ENCODE measurements around the gene POMGNT2.

POMGNT2 gene

DNA sequence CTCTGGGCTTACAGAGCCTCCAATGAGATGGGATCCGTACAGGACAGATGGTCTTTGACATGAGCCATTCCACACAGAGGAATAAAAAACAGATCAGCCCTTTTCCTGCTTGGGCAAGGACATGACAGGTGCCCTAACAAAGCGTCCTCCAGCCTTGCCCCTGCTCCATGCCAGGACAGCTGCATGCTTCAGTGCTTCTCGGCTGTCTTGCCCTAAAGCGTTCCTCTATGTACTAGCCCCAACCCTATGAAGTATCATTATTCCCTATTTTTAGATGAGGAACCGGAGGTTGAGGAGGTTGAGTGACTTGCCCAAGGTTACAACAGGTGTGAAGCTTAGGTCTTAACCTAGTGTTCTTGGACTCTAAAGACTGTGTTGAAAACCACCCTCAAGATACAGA, 10.5 kb downstream of the POMGNT2 start:
- Histone ChIP-seq H3K4me3 (IDR thresholded peaks at IDR 0.05; ENCODE audit: insufficient read depth, low read depth, low read length) (no peak overlapping the region), H3K9ac (no peak overlapping the region), H3K27me3 (ENCODE audit: insufficient read depth, low read depth) (no peaks in the 10 kb centered on the region), H3K27ac (no peak overlapping the region), H3K36me3 (ENCODE audit: insufficient read depth) (no peaks in the 10 kb centered on the region), H4K20me1 (ENCODE audit: insufficient read depth) (no peaks in the 10 kb centered on the region), H3K79me2 (ENCODE audit: insufficient read depth, low read depth) (no peaks in the 10 kb centered on the region), H2AFZ (ENCODE audit: low read depth) (no peak overlapping the region), H3K4me1 (ENCODE audit: low read depth, poor library complexity, severe bottlenecking) (no peaks in the 10 kb centered on the region), H3K4me2 (no peak overlapping the region)
- TF ChIP-seq, protein P1, sequence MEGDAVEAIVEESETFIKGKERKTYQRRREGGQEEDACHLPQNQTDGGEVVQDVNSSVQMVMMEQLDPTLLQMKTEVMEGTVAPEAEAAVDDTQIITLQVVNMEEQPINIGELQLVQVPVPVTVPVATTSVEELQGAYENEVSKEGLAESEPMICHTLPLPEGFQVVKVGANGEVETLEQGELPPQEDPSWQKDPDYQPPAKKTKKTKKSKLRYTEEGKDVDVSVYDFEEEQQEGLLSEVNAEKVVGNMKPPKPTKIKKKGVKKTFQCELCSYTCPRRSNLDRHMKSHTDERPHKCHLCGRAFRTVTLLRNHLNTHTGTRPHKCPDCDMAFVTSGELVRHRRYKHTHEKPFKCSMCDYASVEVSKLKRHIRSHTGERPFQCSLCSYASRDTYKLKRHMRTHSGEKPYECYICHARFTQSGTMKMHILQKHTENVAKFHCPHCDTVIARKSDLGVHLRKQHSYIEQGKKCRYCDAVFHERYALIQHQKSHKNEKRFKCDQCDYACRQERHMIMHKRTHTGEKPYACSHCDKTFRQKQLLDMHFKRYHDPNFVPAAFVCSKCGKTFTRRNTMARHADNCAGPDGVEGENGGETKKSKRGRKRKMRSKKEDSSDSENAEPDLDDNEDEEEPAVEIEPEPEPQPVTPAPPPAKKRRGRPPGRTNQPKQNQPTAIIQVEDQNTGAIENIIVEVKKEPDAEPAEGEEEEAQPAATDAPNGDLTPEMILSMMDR (conservative IDR thresholded peaks at IDR 0.05; ENCODE audit: low read depth, low read length), result no peak

DNA sequence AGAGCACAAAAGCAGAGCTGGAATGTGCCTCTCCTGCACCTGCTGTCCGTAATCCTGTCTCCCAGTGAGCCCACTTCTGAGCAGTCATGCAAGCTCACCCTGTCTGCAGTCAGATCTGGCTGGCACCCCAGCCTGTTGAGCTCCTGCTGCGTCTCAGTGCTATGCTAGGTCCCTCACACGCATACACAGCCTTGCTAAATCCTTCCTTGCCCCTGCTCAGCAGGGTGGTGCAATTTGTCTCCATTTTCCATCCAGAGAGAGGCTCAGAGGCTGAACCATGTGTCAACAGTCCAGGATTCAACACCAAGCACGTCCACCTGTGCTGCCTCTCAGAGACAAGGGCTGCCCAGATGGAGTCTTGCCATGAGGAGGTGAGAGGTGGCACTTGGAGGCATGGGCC, 11.0 kb downstream of the POMGNT2 start:
- H3K79me2 ChIP-seq (ENCODE audit: insufficient read depth, low read depth), result no peaks in the 10 kb centered on the region
- TF ChIP-seq, protein P1 (conservative IDR thresholded peaks at IDR 0.05; ENCODE audit: low read depth, low read length), result no peak
- H4K20me1 ChIP-seq (ENCODE audit: insufficient read depth), result no peaks in the 10 kb centered on the region

DNA sequence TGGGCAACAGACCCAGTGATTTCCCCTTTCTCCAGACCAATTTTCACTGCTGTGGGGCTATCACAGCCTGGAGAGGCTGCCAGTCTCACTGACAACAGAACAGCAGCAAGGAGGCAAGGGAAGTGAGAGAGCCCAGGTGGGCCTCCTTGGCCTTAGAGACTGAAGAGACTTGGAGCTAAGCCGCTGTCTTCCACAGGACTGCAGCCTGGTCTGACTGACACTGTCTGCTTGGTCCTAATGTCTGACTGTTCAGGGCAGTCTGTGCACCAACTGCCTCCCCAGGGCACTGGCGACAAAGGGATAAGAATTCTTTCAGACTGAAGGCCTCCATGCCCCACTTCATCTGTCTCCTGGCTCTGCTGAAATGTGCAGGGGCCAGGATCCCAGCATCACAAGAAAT, 11.5 kb downstream of the POMGNT2 start:
- TF ChIP-seq, protein P1 (conservative IDR thresholded peaks at IDR 0.05; ENCODE audit: low read depth, low read length), result no peak
- no peak overlapping the region for H3K27ac ChIP-seq
- no peaks in the 10 kb centered on the region for H3K27me3 ChIP-seq (ENCODE audit: insufficient read depth, low read depth)
- H3K4me2 ChIP-seq, result no peak overlapping the region
- H4K20me1 ChIP-seq (ENCODE audit: insufficient read depth), result no peaks in the 10 kb centered on the region
- H3K79me2 ChIP-seq (ENCODE audit: insufficient read depth, low read depth), result no peaks in the 10 kb centered on the region
- no peak overlapping the region for H3K9ac ChIP-seq
- no peaks in the 10 kb centered on the region for H3K4me1 ChIP-seq (ENCODE audit: low read depth, poor library complexity, severe bottlenecking)
- no peak overlapping the region for H3K4me3 ChIP-seq (IDR thresholded peaks at IDR 0.05; ENCODE audit: insufficient read depth, low read depth, low read length)
- H2AFZ ChIP-seq (ENCODE audit: low read depth), result no peak overlapping the region
- H3K36me3 ChIP-seq (ENCODE audit: insufficient read depth), result no peaks in the 10 kb centered on the region

More for the DNA sequence above, 11.0 kb downstream of the POMGNT2 start:
- Histone ChIP-seq H3K4me1 (ENCODE audit: low read depth, poor library complexity, severe bottlenecking) (no peaks in the 10 kb centered on the region), H3K27ac (no peak overlapping the region), H3K4me2 (no peak overlapping the region), H2AFZ (ENCODE audit: low read depth) (no peak overlapping the region), H3K4me3 (IDR thresholded peaks at IDR 0.05; ENCODE audit: insufficient read depth, low read depth, low read length) (no peak overlapping the region), H3K36me3 (ENCODE audit: insufficient read depth) (no peaks in the 10 kb centered on the region), H3K27me3 (ENCODE audit: insufficient read depth, low read depth) (no peaks in the 10 kb centered on the region), H3K9ac (no peak overlapping the region)

DNA sequence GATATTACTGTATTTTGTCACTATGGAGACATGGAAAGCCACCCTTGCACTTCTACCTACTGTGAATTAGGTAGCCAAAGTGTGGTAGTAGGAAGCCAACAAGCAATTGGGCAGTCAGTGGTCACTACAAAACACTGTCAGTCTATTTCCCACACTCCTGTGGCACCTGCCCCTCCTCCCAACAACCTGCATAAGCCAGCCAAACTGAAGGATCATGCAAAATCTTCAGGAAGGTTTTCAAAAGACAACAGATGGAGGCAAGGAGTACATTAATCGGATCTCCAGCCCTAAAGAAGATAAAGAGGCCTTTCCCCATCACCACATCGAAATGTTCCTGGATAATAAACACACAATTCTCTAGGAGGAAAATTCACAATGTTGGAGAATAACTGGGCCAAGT, 11.9 kb downstream of the POMGNT2 start:
- H3K4me1 ChIP-seq (ENCODE audit: low read depth, poor library complexity, severe bottlenecking), result no peaks in the 10 kb centered on the region

More for the DNA sequence above, 11.9 kb downstream of the POMGNT2 start:
- Histone ChIP-seq H3K4me3 (IDR thresholded peaks at IDR 0.05; ENCODE audit: insufficient read depth, low read depth, low read length) (no peak overlapping the region), H3K27me3 (ENCODE audit: insufficient read depth, low read depth) (no peaks in the 10 kb centered on the region), H3K9ac (no peak overlapping the region), H3K79me2 (ENCODE audit: insufficient read depth, low read depth) (no peaks in the 10 kb centered on the region), H3K4me2 (no peak overlapping the region), H3K27ac (no peak overlapping the region), H4K20me1 (ENCODE audit: insufficient read depth) (no peaks in the 10 kb centered on the region), H2AFZ (ENCODE audit: low read depth) (no peak overlapping the region), H3K36me3 (ENCODE audit: insufficient read depth) (no peaks in the 10 kb centered on the region)
- TF ChIP-seq, protein P1 (conservative IDR thresholded peaks at IDR 0.05; ENCODE audit: low read depth, low read length), result no peak
